Stimulated activated CD4-positive, alpha-beta T cell treated with anti-CD3 and anti-CD28 coated beads, Interleukin-15, amount 100 ng/mL, for 1 hour (primary cell): ENCODE measurements around the gene PPP1R1B.

Experiments
- DNase-seq, 2 donors: peaks; one replicate each; pipeline ENCODE4 v3.0.0-alpha.2; 2020; ENCODE audit warnings: low read depth in 1 of 2, low spot score in 1 of 2

The PPP1R1B gene

DNA sequence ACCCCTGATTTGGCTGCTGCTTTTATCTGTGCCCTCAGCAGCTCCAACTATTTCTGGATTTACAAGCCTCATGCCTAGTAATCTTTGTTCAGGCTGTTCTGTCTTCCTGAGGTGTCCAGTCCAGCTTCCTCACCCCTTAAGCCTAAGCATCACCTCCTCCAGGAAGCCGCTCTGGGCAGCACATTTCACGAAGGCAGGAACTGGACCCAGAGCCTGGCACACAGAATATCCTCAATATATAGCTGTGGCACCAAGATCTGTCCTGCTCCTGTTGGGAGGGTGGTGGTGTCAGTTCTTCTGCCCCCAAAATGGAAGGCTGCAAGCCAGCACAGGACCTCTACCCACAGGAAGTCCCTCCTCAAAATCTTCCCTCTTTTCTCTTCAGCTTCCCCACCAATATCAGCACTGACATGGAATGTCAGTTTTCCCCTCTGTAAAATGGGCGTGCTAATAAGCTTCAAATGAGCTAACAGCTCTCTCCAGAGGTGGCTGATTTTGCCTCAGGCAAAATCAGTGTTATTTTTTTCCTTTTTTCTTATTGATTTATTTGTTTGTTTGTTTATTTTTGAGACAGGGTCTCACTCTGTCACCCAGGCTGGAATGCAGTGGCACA is 12.1 kb upstream of the PPP1R1B start:
- no peak for DNase-seq

DNA sequence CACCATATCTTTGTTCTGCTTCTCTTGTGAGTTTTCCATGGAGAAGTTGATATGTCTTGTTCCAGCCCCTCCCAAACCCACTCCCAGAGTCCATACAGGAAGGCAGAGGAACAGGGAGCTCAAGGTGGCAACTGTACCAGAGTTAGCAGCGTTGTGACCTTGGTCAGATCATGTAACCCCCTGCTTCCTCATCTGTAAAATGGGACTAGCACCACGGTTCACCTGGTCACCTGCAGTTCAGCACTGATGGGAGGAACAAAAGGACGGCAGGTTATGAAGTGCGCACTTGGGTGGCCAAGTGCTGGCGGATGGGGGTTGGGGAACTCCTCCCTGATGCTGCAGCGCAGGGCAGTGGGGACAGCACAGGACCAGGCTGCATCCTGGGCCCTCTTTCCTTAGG is 11.3 kb upstream of the PPP1R1B start:
- no peak for DNase-seq

DNA sequence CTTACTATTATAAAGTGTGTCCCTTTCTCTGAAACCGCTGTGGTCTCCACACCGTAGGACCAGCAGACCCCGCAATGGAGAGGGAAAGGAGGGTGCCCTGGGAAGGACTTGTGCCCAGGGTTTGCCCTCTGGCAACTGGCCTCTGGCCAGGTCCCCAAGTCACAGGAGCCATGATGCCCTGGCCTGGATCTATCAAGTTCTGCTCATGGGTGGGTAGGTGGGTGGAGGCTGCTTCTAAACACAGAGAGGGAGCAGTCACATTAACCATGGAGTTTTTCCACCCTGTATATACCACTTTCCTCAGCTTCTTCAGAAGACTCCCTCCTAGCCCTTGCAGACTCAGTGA is 9.7 kb upstream of the PPP1R1B start:
- DNase-seq: no peak

GRCh38 chr17:39617446-39618245 is 9.1 kb upstream of the PPP1R1B start:
- DNase-seq: peak; percentile 19 to 44

DNA sequence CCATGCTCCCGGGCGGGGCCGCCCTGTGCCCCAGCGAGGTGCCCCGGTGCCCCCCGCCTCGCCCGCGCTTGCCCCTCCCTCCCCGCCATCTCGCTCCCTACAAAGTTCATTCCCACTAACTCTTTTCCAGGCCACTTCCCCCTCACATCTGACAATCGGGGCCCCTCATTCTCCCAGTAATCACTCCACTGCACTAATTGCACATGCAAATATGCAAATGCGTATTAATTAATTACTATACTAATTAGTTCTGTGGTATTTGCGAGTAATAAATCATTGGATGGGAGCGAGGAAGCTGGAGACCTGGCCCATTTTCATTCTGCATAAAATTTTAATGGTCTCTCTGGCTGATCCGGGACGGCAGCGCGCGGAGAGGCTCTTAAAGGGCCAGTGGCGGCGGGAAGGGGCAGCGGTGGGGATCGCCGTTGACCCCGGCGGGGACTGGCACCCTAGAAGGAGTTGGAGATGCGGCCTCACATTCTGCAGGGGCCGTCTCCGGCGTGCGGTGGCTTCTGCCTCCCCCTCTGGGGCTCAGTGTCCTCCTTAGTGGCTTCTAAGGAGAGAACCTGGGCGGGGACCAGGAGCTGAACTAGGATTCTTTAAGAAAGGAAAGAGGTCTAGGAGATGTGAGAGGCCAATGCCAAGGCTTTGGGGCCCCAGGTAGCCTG is 8.4 kb upstream of the PPP1R1B start:
- no peak for DNase-seq

GRCh38 chr17:39618956-39619785 is 7.6 kb upstream of the PPP1R1B start:
- DNase-seq: no peak

DNA sequence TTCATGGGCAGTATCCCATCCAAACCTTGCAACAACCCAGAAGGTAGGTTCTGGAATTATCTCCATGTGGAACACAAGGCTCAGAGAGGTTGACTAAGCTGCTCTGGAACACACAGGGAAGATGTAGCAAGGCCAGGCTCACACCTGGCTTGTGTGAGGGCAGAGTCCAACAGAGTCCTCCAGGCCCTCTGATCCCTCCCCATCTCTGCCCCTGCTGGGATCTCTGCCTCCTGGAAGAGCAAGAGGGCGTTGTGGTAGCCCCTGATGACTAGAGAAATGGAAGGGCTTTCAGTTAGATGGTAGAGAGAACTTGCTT is 7.0 kb upstream of the PPP1R1B start:
- no peak for DNase-seq

- DNase-seq: peak; percentile 80 to 83
Observed at GRCh38 chr17:39621523-39622379, 5.0 kb upstream of the PPP1R1B start.

DNA sequence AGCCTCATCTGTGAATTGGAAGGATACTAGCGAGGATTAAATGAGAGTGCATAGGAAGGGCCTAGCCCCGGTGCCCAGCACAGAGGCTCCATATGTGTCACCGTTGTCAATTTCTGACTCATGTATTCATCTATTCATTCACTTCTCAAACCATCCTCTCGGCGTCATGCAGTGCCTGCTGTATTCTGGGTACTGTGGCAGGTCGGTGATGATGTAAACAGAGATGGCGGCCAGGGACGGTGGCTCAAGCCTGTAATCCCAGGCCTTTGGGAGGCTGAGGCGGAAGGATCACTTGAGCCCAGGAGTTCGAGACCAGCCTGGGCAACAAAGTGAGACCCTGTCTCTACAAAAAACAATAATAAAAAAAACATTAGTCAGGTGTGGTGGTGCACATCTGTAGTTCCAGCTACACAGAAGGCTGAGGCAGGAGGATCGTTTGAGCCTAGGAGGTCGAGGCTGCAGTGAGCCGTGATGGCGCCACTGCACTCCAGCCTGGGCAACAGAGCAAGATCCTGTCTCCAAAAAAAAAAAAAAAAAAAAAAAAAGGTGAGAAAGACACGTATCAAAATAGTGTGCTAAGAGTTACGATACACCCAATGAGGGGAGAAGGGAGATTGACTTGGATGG is 4.3 kb upstream of the PPP1R1B start:
- DNase-seq: no peak

GRCh38 chr17:39623356-39623950 is 3.3 kb upstream of the PPP1R1B start:
- DNase-seq: peak; percentile 71 to 83

DNA sequence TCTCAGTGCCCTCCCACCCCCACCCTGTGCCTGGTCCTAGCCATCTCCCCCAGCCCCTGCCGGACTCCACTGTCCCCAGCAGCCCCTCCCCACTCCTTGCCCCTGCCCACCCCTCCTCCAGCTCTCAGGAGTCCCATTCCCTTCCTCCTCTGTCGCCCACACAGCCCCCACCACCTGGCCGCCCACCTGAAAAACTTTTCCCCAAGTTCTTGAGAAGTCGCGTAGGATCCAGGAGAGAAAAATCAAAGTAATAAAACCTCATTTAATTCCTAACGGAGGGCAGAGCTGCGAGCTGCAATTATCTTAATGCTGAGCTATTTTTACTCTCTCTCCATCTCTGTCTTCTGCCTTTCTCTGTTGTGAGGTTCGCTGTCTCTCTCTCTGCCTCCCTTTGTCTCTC is 2.4 kb upstream of the PPP1R1B start:
- no peak for DNase-seq

- no peak for DNase-seq
Observed at GRCh38 chr17:39625198-39625785, 1.5 kb upstream of the PPP1R1B start.

DNA sequence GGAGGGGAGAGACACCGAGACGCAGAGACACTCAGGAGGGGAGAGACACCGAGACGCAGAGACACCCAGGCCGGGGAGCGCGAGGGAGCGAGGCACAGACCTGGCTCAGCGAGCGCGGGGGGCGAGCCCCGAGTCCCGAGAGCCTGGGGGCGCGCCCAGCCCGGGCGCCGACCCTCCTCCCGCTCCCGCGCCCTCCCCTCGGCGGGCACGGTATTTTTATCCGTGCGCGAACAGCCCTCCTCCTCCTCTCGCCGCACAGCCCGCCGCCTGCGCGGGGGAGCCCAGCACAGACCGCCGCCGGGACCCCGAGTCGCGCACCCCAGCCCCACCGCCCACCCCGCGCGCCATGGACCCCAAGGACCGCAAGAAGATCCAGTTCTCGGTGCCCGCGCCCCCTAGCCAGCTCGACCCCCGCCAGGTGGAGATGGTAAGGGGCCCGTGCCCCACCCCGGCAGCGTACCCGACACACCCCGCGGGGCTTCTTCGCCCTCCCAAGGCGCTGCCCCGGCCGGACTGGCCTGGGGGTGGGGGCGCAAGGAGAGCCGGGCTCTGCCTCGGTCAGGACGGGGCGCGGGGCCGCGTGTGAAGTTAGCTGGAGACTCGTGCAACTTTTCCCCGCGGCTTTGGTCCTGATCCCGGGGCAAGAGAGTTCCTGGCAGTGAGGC is 427 bp downstream of the PPP1R1B start:
- no peak for DNase-seq

- DNase-seq: no peak
Observed at GRCh38 chr17:39627712-39628516, 1.2 kb downstream of the PPP1R1B start.

- DNase-seq: no peak
Observed at GRCh38 chr17:39628655-39629493, 2.1 kb downstream of the PPP1R1B start.

- DNase-seq: no peak
Observed at GRCh38 chr17:39629494-39629880, 2.7 kb downstream of the PPP1R1B start.

GRCh38 chr17:39629898-39630297 is 3.1 kb downstream of the PPP1R1B start:
- no peak for DNase-seq
